ENCODE results near the gene GNAQ.

Gene GNAQ

DNA sequence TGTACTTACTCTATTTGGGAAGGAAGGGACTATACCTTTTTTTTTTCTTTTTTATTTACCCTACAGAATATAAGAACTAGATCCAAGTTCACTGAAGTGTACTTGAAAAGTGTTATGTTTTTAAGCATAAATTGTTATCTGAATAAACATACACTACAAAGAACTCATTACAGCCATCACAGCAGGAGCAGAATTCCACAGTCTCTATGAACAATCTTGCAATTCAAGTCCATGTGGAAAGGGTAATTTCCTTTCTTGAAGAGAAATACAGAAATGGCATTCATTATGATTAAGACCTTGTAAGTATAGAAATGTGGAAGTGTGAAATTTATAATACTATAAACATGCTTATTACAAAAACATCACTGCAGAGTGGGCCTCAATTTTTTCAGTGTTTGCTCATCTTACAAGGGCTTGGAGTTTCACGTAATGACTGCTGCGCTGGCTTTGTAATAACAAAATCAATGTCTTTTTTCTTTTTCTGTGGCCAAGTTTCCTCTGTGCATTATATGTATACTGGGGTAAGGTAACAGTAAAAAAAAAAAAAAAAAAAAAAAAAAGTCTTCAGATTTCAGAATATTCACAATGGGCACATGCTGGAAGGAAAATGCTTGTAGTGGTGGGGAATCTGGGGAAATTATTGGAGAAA lies 306.4 kb downstream of the GNAQ start:
- TF ChIP-seq CEBPB (IDR thresholded peaks at IDR 0.05) (no peak), EP300 (IDR thresholded peaks at IDR 0.05; ENCODE audit: borderline replicate concordance) (no peak), TCF12 (IDR thresholded peaks at IDR 0.05; ENCODE audit: low read depth) (no peak), YY1 (IDR thresholded peaks at IDR 0.05; ENCODE audit: low read depth) (no peak), NFIC (IDR thresholded peaks at IDR 0.05) (no peak), CREB1 (IDR thresholded peaks at IDR 0.05; ENCODE audit: low read depth) (no peak), RAD21 (IDR thresholded peaks at IDR 0.05; ENCODE audit: low read depth) (no peak), TAF1 (IDR thresholded peaks at IDR 0.05; ENCODE audit: low read depth) (no peak)
- TF ChIP-seq, protein P1, sequence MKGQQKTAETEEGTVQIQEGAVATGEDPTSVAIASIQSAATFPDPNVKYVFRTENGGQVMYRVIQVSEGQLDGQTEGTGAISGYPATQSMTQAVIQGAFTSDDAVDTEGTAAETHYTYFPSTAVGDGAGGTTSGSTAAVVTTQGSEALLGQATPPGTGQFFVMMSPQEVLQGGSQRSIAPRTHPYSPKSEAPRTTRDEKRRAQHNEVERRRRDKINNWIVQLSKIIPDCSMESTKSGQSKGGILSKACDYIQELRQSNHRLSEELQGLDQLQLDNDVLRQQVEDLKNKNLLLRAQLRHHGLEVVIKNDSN (IDR thresholded peaks at IDR 0.05): no peak
- TF ChIP-seq, protein P2, sequence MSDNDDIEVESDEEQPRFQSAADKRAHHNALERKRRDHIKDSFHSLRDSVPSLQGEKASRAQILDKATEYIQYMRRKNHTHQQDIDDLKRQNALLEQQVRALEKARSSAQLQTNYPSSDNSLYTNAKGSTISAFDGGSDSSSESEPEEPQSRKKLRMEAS (IDR thresholded peaks at IDR 0.05): no peak

DNA sequence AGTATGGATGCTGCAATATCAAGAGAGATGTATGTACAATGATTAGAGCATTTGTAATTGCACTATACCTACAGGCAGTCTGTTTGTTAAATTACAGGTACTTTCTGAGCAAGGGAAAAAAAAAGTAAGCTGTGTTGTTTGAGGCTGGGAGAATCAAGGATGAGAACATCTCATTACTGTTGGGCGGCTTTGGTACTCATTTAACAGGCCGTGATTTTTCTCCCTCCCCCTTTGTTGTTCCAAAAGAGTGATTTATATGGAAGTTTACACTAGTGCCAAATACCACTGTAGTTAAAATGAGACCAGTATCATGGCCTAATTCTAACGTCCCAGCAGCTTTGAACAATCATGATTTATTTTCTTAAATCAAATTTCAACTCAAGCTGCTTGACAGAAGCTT lies 312.3 kb downstream of the GNAQ start:
- TF ChIP-seq, protein P3, sequence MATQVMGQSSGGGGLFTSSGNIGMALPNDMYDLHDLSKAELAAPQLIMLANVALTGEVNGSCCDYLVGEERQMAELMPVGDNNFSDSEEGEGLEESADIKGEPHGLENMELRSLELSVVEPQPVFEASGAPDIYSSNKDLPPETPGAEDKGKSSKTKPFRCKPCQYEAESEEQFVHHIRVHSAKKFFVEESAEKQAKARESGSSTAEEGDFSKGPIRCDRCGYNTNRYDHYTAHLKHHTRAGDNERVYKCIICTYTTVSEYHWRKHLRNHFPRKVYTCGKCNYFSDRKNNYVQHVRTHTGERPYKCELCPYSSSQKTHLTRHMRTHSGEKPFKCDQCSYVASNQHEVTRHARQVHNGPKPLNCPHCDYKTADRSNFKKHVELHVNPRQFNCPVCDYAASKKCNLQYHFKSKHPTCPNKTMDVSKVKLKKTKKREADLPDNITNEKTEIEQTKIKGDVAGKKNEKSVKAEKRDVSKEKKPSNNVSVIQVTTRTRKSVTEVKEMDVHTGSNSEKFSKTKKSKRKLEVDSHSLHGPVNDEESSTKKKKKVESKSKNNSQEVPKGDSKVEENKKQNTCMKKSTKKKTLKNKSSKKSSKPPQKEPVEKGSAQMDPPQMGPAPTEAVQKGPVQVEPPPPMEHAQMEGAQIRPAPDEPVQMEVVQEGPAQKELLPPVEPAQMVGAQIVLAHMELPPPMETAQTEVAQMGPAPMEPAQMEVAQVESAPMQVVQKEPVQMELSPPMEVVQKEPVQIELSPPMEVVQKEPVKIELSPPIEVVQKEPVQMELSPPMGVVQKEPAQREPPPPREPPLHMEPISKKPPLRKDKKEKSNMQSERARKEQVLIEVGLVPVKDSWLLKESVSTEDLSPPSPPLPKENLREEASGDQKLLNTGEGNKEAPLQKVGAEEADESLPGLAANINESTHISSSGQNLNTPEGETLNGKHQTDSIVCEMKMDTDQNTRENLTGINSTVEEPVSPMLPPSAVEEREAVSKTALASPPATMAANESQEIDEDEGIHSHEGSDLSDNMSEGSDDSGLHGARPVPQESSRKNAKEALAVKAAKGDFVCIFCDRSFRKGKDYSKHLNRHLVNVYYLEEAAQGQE (IDR thresholded peaks at IDR 0.05; ENCODE audit: low read depth): no peak
- TF ChIP-seq TEAD4 (IDR thresholded peaks at IDR 0.05) (no peak), RAD21 (IDR thresholded peaks at IDR 0.05; ENCODE audit: low read depth) (no peak), CEBPB (IDR thresholded peaks at IDR 0.05) (no peak), NFIC (IDR thresholded peaks at IDR 0.05) (no peak), ZBTB7A (IDR thresholded peaks at IDR 0.05; ENCODE audit: low read depth) (no peak), EP300 (IDR thresholded peaks at IDR 0.05; ENCODE audit: borderline replicate concordance) (no peak), YY1 (IDR thresholded peaks at IDR 0.05; ENCODE audit: low read depth) (no peak), TCF12 (IDR thresholded peaks at IDR 0.05; ENCODE audit: low read depth) (no peak), TAF1 (IDR thresholded peaks at IDR 0.05; ENCODE audit: low read depth) (no peak), FOXM1 (IDR thresholded peaks at IDR 0.05; ENCODE audit: borderline replicate concordance, low read depth) (no peak), CREB1 (IDR thresholded peaks at IDR 0.05; ENCODE audit: low read depth) (no peak)
- TF ChIP-seq, protein P1 (IDR thresholded peaks at IDR 0.05): no peak

DNA sequence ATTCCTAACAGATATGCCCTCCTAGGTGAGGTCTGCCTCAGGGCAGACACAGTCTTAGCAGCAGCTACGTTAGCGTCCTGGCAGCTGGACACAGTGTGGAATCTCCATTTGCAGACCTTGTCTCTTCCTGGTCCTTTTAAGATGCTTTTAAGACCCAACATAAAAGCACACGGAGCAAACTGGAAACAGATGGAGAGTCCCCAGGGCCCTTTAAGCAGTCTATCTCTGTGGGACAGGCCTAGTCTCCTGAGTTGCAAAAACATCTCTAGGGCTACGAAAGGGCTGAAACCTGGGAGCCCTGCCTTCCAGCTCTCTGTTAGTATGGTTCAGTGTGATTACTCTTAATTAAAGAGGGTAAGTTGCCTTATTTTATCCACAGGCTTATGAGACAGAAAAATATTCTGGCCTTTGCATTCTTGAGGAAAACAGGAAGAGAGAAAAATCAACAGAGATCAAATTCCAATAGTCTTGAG lies 317.5 kb downstream of the GNAQ start:
- TF ChIP-seq, protein P2 (IDR thresholded peaks at IDR 0.05): no peak
- TF ChIP-seq RAD21 (IDR thresholded peaks at IDR 0.05; ENCODE audit: low read depth) (no peak), CREB1 (IDR thresholded peaks at IDR 0.05; ENCODE audit: low read depth) (no peak), CEBPB (IDR thresholded peaks at IDR 0.05) (no peak), TCF12 (IDR thresholded peaks at IDR 0.05; ENCODE audit: low read depth) (no peak), FOXM1 (IDR thresholded peaks at IDR 0.05; ENCODE audit: borderline replicate concordance, low read depth) (no peak), EP300 (IDR thresholded peaks at IDR 0.05; ENCODE audit: borderline replicate concordance) (no peak), ZBTB7A (IDR thresholded peaks at IDR 0.05; ENCODE audit: low read depth) (no peak), TAF1 (IDR thresholded peaks at IDR 0.05; ENCODE audit: low read depth) (no peak), YY1 (IDR thresholded peaks at IDR 0.05; ENCODE audit: low read depth) (no peak)
- TF ChIP-seq, protein P1 (IDR thresholded peaks at IDR 0.05): no peak
- TF ChIP-seq, protein P3 (IDR thresholded peaks at IDR 0.05; ENCODE audit: low read depth): no peak

DNA sequence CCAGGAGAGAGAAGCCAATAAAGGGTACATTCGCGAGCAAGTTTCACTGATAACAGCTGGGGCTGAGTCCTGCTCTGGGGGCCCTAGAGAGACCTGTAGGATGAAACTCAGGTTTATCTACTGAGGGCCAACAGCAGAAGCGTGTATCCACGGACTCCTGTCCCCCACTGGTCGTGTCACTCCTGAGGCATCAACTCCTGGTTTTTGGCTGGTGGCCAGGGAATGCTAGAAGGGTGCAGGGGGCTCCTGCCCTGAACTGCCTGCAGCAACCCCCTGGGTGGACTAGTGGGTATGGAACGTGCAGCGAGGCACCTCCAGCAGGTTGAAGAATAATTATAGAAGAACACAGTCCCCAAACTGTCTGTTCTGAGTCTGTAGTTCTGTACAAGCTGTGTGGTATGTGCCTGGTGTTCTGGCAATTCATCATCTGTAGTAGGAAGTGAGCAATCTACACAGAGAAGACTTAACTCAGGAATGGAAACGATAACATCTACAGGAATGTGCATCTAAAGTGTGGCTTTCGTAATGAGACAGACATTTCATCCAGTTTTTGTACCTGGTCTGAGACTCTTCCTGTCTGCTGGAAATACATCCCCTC lies 319.0 kb downstream of the GNAQ start:
- TF ChIP-seq CREB1 (IDR thresholded peaks at IDR 0.05; ENCODE audit: low read depth) (no peak), TEAD4 (IDR thresholded peaks at IDR 0.05) (no peak), EGR1 (IDR thresholded peaks at IDR 0.05) (no peak), YY1 (IDR thresholded peaks at IDR 0.05; ENCODE audit: low read depth) (no peak), CEBPB (IDR thresholded peaks at IDR 0.05) (no peak), TCF12 (IDR thresholded peaks at IDR 0.05; ENCODE audit: low read depth) (no peak), EP300 (IDR thresholded peaks at IDR 0.05; ENCODE audit: borderline replicate concordance) (no peak), FOXM1 (IDR thresholded peaks at IDR 0.05; ENCODE audit: borderline replicate concordance, low read depth) (no peak), TAF1 (IDR thresholded peaks at IDR 0.05; ENCODE audit: low read depth) (no peak), RAD21 (IDR thresholded peaks at IDR 0.05; ENCODE audit: low read depth) (no peak), ZBTB7A (IDR thresholded peaks at IDR 0.05; ENCODE audit: low read depth) (no peak), NFIC (IDR thresholded peaks at IDR 0.05) (no peak)
- TF ChIP-seq, protein P3 (IDR thresholded peaks at IDR 0.05; ENCODE audit: low read depth): no peak
- TF ChIP-seq, protein P1 (IDR thresholded peaks at IDR 0.05): no peak
- TF ChIP-seq, protein P2 (IDR thresholded peaks at IDR 0.05): no peak

All from Ishikawa (cell line).